Ecto neural progenitor cell (in vitro differentiated cells): ENCODE data around the gene ENTREP1.
A peak's percentile ranks its signal among the peaks of the same experiment; 100 is the strongest.

ENCODE experiments used
- DNase-seq: peaks from one replicate; pipeline ENCODE4 v3.0.0-alpha.2; 2018; ENCODE audit warnings: low spot score

ENTREP1 gene

GRCh38 chr9:69319324-69320025, 5.5 kb upstream of the ENTREP1 start:
- no peak for DNase-seq

GRCh38 chr9:69322256-69322655, 2.8 kb upstream of the ENTREP1 start:
- no peak for DNase-seq

GRCh38 chr9:69323861-69324260, 1.2 kb upstream of the ENTREP1 start:
- DNase-seq: no peak

- DNase-seq: peak; percentile 63
These were observed 596 bp downstream of the ENTREP1 start for GRCh38 chr9:69325409-69326212.

GRCh38 chr9:69326261-69326660, 1.2 kb downstream of the ENTREP1 start:
- no peak for DNase-seq

GRCh38 chr9:69330580-69330979, 5.6 kb downstream of the ENTREP1 start:
- DNase-seq: no peak

GRCh38 chr9:69331444-69331843, 6.4 kb downstream of the ENTREP1 start:
- DNase-seq: no peak

- DNase-seq: no peak
These were observed 7.2 kb downstream of the ENTREP1 start for GRCh38 chr9:69332067-69332685.

GRCh38 chr9:69333716-69334115, 8.7 kb downstream of the ENTREP1 start:
- DNase-seq: no peak

- no peak for DNase-seq
These were observed 9.3 kb downstream of the ENTREP1 start for GRCh38 chr9:69334317-69334716.

- DNase-seq: no peak
These were observed 14.6 kb downstream of the ENTREP1 start for GRCh38 chr9:69339620-69340019.

GRCh38 chr9:69340631-69341030, 15.6 kb downstream of the ENTREP1 start:
- no peak for DNase-seq

GRCh38 chr9:69342769-69343168, 17.8 kb downstream of the ENTREP1 start:
- DNase-seq: no peak

GRCh38 chr9:69344459-69344858, 19.4 kb downstream of the ENTREP1 start:
- DNase-seq: no peak

GRCh38 chr9:69346596-69347390, 21.8 kb downstream of the ENTREP1 start:
- no peak for DNase-seq

GRCh38 chr9:69347607-69348006, 22.6 kb downstream of the ENTREP1 start:
- DNase-seq: no peak

- no peak for DNase-seq
These were observed 26.2 kb downstream of the ENTREP1 start for GRCh38 chr9:69351227-69351626.

- no peak for DNase-seq
These were observed 30.2 kb downstream of the ENTREP1 start for GRCh38 chr9:69355232-69355631.

- no peak for DNase-seq
These were observed 32.2 kb downstream of the ENTREP1 start for GRCh38 chr9:69357030-69357775.

- no peak for DNase-seq
These were observed 32.8 kb downstream of the ENTREP1 start for GRCh38 chr9:69357821-69358220.

GRCh38 chr9:69363191-69363590, 38.2 kb downstream of the ENTREP1 start:
- DNase-seq: no peak
